ENCODE results near the gene FGD4.
"Not testable (repeated sequence)": the region's sequence is repeated elsewhere in the genome, so short reads cannot be mapped to it uniquely, and the experiment has no call there.

FGD4 gene

DNA sequence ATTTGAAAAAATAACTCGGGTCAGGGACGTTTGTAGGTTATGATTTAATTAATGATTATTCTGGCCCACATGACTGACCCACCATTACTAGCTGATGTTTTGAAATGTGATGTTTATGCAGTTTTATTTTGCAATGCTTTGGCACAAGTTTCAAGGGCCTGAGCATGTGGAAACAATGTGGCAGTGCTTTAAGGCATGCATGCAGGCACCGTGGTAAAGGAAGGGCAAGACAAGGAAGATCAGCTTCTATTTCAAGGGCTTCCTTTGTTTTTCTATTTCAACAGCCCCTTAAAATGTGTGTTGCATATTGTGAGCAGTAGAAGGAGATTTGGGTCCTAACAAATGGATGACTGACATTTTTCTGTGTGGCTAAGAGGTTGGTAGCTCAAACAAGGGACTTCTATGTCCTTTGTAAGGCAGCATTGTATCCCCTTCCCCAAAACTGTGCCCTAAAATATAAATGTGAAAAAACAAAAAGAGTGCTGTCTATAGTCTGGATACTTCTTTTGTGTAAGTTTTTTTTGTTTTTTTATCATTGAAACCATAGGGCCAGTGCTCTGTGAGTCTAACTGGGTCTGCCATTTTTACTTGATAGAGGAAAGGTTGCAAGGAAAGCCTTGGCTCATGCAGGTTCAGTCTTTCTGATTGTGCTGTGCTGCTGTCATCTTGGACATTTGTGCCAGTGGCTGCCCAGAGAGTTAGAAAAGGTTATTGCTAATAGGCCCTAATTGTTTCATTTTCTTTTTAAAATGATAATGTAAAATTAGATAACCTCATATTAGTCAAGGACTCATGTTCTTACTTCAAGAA, 103.5 kb downstream of the FGD4 start:
- Histone ChIP-seq H3K4me3 (replicated peaks; ENCODE audit: low read depth, low read length) (no peak overlapping the region), H3K36me3 (ENCODE audit: control insufficient read depth, insufficient read depth, low read length) (no peaks in the 10 kb centered on the region), H3K27me3 (replicated peaks; ENCODE audit: control insufficient read depth, insufficient read depth, low read length) (no peaks in the 10 kb centered on the region)
- DNase-seq (ENCODE audit: extremely low read depth, insufficient read length) = no peak
- TF ChIP-seq, protein P1, sequence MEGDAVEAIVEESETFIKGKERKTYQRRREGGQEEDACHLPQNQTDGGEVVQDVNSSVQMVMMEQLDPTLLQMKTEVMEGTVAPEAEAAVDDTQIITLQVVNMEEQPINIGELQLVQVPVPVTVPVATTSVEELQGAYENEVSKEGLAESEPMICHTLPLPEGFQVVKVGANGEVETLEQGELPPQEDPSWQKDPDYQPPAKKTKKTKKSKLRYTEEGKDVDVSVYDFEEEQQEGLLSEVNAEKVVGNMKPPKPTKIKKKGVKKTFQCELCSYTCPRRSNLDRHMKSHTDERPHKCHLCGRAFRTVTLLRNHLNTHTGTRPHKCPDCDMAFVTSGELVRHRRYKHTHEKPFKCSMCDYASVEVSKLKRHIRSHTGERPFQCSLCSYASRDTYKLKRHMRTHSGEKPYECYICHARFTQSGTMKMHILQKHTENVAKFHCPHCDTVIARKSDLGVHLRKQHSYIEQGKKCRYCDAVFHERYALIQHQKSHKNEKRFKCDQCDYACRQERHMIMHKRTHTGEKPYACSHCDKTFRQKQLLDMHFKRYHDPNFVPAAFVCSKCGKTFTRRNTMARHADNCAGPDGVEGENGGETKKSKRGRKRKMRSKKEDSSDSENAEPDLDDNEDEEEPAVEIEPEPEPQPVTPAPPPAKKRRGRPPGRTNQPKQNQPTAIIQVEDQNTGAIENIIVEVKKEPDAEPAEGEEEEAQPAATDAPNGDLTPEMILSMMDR (IDR thresholded peaks at IDR 0.05; ENCODE audit: insufficient read depth, low read length, poor library complexity, severe bottlenecking) = no peak

DNA sequence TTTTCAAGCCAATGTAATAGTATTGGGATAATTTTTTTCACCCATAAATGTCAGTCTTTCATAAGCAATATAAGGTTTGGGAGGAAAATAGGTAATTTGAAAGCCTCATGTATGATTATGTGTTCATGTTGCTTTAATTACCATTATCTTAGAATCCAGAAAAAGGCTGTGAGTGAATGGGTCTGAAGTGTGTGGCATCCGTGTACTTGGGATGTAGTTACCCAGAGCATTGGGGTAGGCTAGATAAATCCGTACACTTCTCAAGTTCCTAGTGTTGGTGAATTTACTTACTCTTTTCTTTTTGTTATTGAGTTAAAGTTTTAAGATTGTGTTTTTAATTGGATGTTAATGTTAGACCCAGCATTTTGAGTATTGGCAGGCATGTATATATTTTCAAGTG, 104.4 kb downstream of the FGD4 start:
- H3K27me3 ChIP-seq (replicated peaks; ENCODE audit: control insufficient read depth, insufficient read depth, low read length) = no peaks in the 10 kb centered on the region
- TF ChIP-seq, protein P1 (IDR thresholded peaks at IDR 0.05; ENCODE audit: insufficient read depth, low read length, poor library complexity, severe bottlenecking) = no peak
- no peaks in the 10 kb centered on the region for H3K36me3 ChIP-seq (ENCODE audit: control insufficient read depth, insufficient read depth, low read length)
- DNase-seq (ENCODE audit: extremely low read depth, insufficient read length) = no peak
- no peak overlapping the region for H3K4me3 ChIP-seq (replicated peaks; ENCODE audit: low read depth, low read length)

DNA sequence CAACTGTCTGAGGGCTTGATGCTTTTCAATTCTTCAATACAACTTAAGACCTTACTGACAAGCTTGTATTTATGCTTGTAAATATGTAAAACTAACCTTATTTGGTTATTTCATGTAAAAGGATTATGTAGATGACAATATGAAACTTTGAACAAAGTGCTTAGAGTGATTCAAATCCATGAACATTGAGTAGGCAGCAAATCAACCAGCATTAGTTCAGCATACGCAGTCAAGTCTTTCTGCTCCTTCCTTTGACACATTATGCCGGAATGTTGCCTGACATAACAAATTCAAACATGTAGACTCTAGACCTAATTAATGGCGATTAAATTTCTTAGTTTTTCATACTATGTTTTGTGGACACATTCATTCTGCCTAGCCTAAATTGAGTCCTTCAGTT, 105.2 kb downstream of the FGD4 start:
- no peak for DNase-seq (ENCODE audit: extremely low read depth, insufficient read length)
- H3K27me3 ChIP-seq (replicated peaks; ENCODE audit: control insufficient read depth, insufficient read depth, low read length) = no peaks in the 10 kb centered on the region
- H3K4me3 ChIP-seq (replicated peaks; ENCODE audit: low read depth, low read length) = no peak overlapping the region
- no peaks in the 10 kb centered on the region for H3K36me3 ChIP-seq (ENCODE audit: control insufficient read depth, insufficient read depth, low read length)
- TF ChIP-seq, protein P1 (IDR thresholded peaks at IDR 0.05; ENCODE audit: insufficient read depth, low read length, poor library complexity, severe bottlenecking) = no peak

DNA sequence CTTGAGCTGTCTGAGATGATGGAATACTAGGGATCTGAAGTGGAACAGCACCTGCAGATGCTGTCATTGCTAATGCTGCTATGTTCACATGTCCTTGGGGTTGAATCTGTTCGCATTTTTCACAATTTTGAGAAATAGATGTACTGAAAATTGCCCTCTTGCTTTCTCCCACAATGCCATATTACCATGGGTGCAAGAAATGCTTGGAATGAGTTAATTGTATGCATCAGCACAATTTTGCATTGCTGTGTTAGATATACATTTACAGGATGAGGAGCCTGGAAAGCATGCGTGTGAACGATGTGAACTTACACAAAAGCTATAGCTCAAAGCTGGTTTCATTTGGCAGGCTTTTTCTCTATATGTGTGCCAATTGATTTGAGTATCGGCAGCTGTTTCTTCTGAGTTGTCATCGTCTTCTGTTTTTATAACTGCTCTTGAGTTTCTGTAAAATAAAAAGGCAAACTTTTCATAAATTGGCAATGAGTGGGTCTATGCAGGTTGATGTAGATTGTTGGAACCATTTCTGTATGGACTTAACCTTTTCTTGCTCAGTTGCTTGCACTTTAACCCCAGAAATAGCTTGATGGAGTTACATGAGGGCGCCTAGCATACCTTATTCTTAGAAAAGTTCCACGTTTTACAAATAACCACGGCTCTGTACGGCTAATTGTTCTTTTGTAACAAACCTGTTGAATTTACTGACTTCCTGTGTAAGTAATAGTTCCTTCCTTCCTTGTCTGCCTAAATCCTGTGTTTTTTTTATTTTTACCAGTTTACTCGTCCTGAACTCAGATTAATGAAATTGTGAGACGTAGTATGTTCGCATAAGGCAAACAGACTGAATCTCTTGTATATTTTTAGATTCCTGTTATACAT, 105.9 kb downstream of the FGD4 start:
- Histone ChIP-seq H3K36me3 (ENCODE audit: control insufficient read depth, insufficient read depth, low read length) (no peaks in the 10 kb centered on the region), H3K4me3 (replicated peaks; ENCODE audit: low read depth, low read length) (no peak overlapping the region), H3K27me3 (replicated peaks; ENCODE audit: control insufficient read depth, insufficient read depth, low read length) (no peaks in the 10 kb centered on the region)
- no peak for DNase-seq (ENCODE audit: extremely low read depth, insufficient read length)
- TF ChIP-seq, protein P1 (IDR thresholded peaks at IDR 0.05; ENCODE audit: insufficient read depth, low read length, poor library complexity, severe bottlenecking) = no peak

DNA sequence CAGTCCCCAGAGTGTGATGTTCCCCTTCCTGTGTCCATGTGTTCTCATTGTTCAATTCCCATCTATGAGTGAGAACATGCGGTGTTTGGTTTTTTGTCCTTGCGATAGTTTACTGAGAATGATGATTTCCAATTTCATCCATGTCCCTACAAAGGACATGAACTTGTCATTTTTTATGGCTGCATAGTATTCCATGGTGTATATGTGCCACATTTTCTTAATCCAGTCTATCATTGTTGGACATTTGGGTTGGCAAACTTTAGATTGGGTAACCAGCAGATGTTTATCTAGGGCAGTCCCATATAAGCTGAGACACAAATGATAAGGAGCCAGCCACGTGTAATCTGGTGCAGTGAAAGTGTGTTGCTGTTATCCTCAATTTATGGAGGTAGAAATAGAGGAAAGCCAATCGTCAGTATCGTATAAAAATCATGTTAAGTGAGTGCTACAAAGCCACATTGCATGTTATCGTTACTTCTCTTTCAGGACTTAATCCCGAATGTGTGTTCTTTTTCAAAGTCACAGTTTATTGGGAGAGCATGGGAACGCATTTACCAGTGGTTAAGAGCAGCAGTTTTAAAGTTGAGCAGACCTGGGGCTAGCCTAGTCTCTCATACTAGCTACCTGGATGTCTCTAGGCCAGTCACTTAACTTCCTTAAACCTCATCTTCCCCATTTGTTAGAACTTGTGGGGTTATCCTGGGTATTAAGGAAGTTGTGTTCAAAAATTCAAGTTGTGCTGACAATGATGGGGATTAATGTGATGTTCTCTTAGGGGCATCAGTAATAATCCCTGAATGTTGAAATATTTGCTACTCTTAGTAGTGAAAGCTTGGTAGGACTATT, 108.0 kb downstream of the FGD4 start:
- not testable (repeated sequence) for DNase-seq (ENCODE audit: extremely low read depth, insufficient read length); H3K36me3 ChIP-seq (ENCODE audit: control insufficient read depth, insufficient read depth, low read length); H3K27me3 ChIP-seq (replicated peaks; ENCODE audit: control insufficient read depth, insufficient read depth, low read length); H3K4me3 ChIP-seq (replicated peaks; ENCODE audit: low read depth, low read length)
